ENCODE data around the gene SELENON. TPM values are rescaled to one million over a fixed set of nuclear protein-coding genes. Genes with fewer than 3 reads are reported as not detected.
A peak's percentile ranks its signal among the peaks of the same experiment; 100 is the strongest.

The SELENON gene
- total and polyA plus RNA-seq, 10 donors: 9.7 to 80.9 (median 56.7) TPM

- peak overlapping the region in 5 of 8 donors; percentile 4 to 44 (median 32) for H3K27ac ChIP-seq
- intact Hi-C loops (cut with DNase I; ENCODE audit: low total_unique reads): no loop called here
Observed at GRCh38 chr1:25765923-25766589, 33.9 kb upstream of the SELENON start.

DNA sequence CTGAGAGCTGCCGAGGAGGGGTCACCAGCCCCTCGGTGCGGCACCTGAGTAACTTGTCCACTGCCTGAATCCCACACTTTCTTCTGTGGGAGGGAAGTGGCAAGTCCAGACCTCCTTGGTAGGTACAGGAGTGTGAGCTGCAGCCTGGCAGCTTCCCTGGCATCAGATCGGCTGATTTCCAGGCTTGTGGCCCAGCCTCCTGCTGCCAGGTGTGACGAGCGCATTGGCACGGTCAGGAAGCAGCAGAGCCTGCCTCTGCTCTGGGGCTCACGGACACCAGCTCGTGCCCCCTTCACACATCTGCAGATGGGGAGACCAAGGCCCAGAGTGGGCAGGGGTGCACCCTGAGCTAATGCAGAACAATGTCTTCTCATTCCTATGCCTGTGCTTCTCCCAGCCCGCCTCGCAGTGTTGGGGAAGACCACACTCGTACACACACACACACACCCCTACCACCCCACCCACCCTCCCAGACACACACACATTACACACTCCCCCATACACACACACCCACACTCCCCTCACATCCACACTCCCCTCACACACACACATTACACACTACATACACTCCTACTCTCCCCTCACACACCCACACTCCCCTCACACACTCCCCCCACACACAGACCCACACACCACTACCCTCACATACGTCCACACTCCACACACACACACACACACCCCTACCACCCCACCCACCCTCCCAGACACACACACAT lies 33.1 kb upstream of the SELENON start:
- WGBS, 5 donors: 84 to 90% (median 89%) methylated on average over 10 to 13 of the region's 13 CpGs
- no peak overlapping the region for H3K27ac ChIP-seq
- intact Hi-C loops (cut with DNase I; ENCODE audit: low total_unique reads): no loop called here
- peaks cover 0 to 36% (median 5%) of the 10 kb centered on the region in 6 donors for H3K36me3 ChIP-seq
- H3K4me1 ChIP-seq: peaks cover 17 to 47% (median 23%) of the 10 kb centered on the region in 6 donors
- no peaks in the 10 kb centered on the region for H3K27me3 ChIP-seq (replicated peaks in 1 of 7)
- H3K4me3 ChIP-seq: no peak overlapping the region
- no peak for DNase-seq
- H3K9me3 ChIP-seq: no peaks in the 10 kb centered on the region
- no peak for TF ChIP-seq CTCF (IDR thresholded peaks at IDR 0.05 in 8 of 11, conservative IDR thresholded peaks at IDR 0.05 in 3 of 11)
- TF ChIP-seq POLR2A (IDR thresholded peaks at IDR 0.05): no peak

More at GRCh38 chr1:25765923-25766589, 33.9 kb upstream of the SELENON start:
- DNase-seq: no peak
- Histone ChIP-seq H3K27me3 (replicated peaks in 1 of 7) (no peaks in the 10 kb centered on the region), H3K4me1 (peaks cover 8 to 38% (median 15%) of the 10 kb centered on the region in 6 donors), H3K36me3 (peaks cover 0 to 30% (median 5%) of the 10 kb centered on the region in 6 donors), H3K4me3 (no peak overlapping the region), H3K9me3 (no peaks in the 10 kb centered on the region)
- 43 to 47% (median 47%) methylated on average over 11 to 13 of the region's 13 CpGs for WGBS, 5 donors
- TF ChIP-seq POLR2A (IDR thresholded peaks at IDR 0.05) (no peak), CTCF (IDR thresholded peaks at IDR 0.05 in 8 of 11, conservative IDR thresholded peaks at IDR 0.05 in 3 of 11) (no peak), POLR2AphosphoS5 (IDR thresholded peaks at IDR 0.05) (no peak)

- H3K27ac ChIP-seq: no peak overlapping the region
- intact Hi-C loops (cut with DNase I; ENCODE audit: low total_unique reads): no loop called here
- peaks cover 19 to 49% (median 27%) of the 10 kb centered on the region in 6 donors for H3K4me1 ChIP-seq
- DNase-seq: no peak
- no peak for TF ChIP-seq CTCF (IDR thresholded peaks at IDR 0.05 in 8 of 11, conservative IDR thresholded peaks at IDR 0.05 in 3 of 11)
- TF ChIP-seq POLR2AphosphoS5 (IDR thresholded peaks at IDR 0.05): no peak
- TF ChIP-seq POLR2A (IDR thresholded peaks at IDR 0.05): no peak
- no peaks in the 10 kb centered on the region for H3K27me3 ChIP-seq (replicated peaks in 1 of 7)
- H3K36me3 ChIP-seq: peaks cover 0 to 42% (median 5%) of the 10 kb centered on the region in 6 donors
- H3K4me3 ChIP-seq: no peak overlapping the region
- H3K9me3 ChIP-seq: no peaks in the 10 kb centered on the region
Observed at GRCh38 chr1:25767437-25767770, 32.6 kb upstream of the SELENON start.

DNA sequence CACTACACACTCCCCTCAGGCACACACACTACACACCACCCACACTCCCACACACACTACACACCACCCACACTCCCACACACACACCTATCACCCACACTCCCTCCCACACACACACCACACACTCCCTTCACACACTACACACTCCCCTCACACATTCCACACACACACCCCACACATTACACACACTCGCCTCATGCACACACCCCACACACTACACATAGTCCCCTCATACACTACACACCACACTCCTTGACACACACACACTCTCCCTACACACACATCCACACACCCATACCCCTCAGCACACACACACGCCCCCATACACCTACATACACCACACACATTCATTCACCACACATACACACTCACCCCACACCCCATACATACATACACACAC lies 31.0 kb upstream of the SELENON start:
- Histone ChIP-seq H3K9me3 (no peaks in the 10 kb centered on the region), H3K4me1 (peaks cover 20 to 59% (median 30%) of the 10 kb centered on the region in 6 donors), H3K27me3 (replicated peaks in 1 of 7) (no peaks in the 10 kb centered on the region), H3K27ac (peak overlapping the region in 1 of 8 donors; percentile 14), H3K4me3 (no peak overlapping the region), H3K36me3 (peaks cover 0 to 52% (median 3%) of the 10 kb centered on the region in 6 donors)
- intact Hi-C loops (cut with DNase I; ENCODE audit: low total_unique reads): no loop called here
- DNase-seq: no peak
- no peak for TF ChIP-seq CTCF (IDR thresholded peaks at IDR 0.05 in 8 of 11, conservative IDR thresholded peaks at IDR 0.05 in 3 of 11)
- TF ChIP-seq POLR2AphosphoS5 (IDR thresholded peaks at IDR 0.05): no peak
- TF ChIP-seq POLR2A (IDR thresholded peaks at IDR 0.05): no peak
- 91 to 96% (median 93%) methylated on average over 2 of the region's 2 CpGs for WGBS, 5 donors
